SJCRH30 (cell line): Measurements from ENCODE around the gene CEP250. TPM values are rescaled to one million over a fixed set of nuclear protein-coding genes. Genes with fewer than 3 reads are reported as not detected.
A peak's percentile ranks its signal among the peaks of the same experiment; 100 is the strongest.

Source experiments
- DNase-seq, 2 experiments: peaks; one replicate each; pipeline ENCODE4 v3.0.0-alpha.2; 2015 to 2020
- H3K27ac ChIP-seq: fragments of 250-450 bp; sonication (Bioruptor Pico); 2 replicates; pipeline ENCODE4 v1.5.1; 2020; ENCODE audit warnings: mild to moderate bottlenecking, moderate library complexity
- H3K27me3 ChIP-seq: fragments of 250-450 bp; sonication (Bioruptor Pico); 2 replicates; pipeline ENCODE4 v1.5.1; 2020; ENCODE audit warnings: mild to moderate bottlenecking, moderate library complexity
- H3K36me3 ChIP-seq: fragments of 250-450 bp; sonication (Bioruptor Pico); 2 replicates; pipeline ENCODE4 v1.5.1; 2020; ENCODE audit warnings: mild to moderate bottlenecking, moderate library complexity
- H3K4me1 ChIP-seq: fragments of 250-450 bp; sonication (Bioruptor Pico); 2 replicates; pipeline ENCODE4 v1.5.1; 2020; ENCODE audit warnings: mild to moderate bottlenecking, moderate library complexity
- H3K4me3 ChIP-seq: fragments of 250-450 bp; sonication (Bioruptor Pico); 2 replicates; pipeline ENCODE4 v1.5.1; 2020; ENCODE audit warnings: mild to moderate bottlenecking, moderate library complexity
- H3K9me3 ChIP-seq: fragments of 250-450 bp; sonication (Bioruptor Pico); replicated peaks from 2 replicates; pipeline ENCODE4 v1.5.1; 2020; ENCODE audit warnings: mild to moderate bottlenecking, moderate library complexity
- total RNA-seq: library from RNA; depleted of rRNA; stranded (reverse); fragments of >200 nt; shearing (Covaris generic); gene quantifications from 2 replicates; pipeline ENCODE4 v1.2.3, GENCODE V29; 2014; rRNA removed

The CEP250 gene, protein sequence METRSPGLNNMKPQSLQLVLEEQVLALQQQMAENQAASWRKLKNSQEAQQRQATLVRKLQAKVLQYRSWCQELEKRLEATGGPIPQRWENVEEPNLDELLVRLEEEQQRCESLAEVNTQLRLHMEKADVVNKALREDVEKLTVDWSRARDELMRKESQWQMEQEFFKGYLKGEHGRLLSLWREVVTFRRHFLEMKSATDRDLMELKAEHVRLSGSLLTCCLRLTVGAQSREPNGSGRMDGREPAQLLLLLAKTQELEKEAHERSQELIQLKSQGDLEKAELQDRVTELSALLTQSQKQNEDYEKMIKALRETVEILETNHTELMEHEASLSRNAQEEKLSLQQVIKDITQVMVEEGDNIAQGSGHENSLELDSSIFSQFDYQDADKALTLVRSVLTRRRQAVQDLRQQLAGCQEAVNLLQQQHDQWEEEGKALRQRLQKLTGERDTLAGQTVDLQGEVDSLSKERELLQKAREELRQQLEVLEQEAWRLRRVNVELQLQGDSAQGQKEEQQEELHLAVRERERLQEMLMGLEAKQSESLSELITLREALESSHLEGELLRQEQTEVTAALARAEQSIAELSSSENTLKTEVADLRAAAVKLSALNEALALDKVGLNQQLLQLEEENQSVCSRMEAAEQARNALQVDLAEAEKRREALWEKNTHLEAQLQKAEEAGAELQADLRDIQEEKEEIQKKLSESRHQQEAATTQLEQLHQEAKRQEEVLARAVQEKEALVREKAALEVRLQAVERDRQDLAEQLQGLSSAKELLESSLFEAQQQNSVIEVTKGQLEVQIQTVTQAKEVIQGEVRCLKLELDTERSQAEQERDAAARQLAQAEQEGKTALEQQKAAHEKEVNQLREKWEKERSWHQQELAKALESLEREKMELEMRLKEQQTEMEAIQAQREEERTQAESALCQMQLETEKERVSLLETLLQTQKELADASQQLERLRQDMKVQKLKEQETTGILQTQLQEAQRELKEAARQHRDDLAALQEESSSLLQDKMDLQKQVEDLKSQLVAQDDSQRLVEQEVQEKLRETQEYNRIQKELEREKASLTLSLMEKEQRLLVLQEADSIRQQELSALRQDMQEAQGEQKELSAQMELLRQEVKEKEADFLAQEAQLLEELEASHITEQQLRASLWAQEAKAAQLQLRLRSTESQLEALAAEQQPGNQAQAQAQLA (N-terminal part only)
- total RNA-seq, result 37.3 and 39.9 TPM in 2 replicates

DNA sequence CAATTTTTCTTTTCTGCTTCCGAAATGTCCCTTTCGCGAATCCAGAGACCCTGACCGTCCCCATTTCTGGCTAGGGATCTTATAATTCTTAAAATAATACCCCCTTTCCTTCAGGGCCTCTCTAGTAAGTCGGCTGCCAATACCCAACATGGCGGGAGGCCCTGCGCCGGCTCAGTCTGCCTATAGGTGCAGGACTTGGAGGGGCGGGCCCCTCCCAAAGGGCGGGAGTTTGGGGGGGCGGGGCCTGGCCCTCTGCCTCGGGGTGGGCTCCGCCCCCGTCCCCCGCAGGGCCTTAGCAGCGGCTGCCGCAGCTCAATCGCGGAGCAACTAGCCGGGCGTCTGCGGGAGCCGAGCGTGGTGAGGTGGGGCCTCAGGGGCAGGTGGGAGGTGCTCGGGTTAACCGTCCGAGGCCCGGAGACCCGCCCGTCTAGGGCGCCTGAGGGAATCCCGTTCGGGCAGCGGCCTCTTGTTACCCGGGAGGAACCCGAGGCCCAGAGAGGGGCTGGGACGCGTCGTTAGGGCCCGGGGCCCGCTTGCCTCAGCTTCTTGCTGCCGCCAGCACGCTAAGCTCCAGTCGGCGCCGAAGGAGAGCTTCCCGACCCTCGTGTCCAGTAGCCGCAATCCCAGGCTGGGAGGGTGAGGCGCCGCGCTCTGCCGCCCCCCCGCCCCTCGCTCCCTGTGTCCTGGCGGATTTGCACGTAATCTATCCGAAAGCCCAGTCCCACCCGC is at the start of gene CEP250:
Gene CEP250 (plus strand): TSS at position 718 of the 729 bp plus-strand sequence. CDS start 6,770 bp downstream, outside the sequence.
- no peaks in the 10 kb centered on the region for H3K27me3 ChIP-seq
- peak within 1 kb of the TSS; percentile 98 for H3K27ac ChIP-seq
- DNase-seq, result peak; percentile 99
- H3K36me3 ChIP-seq, result no peaks in the 10 kb centered on the region
- no peaks in the 10 kb centered on the region for H3K9me3 ChIP-seq
- H3K4me1 ChIP-seq, result no peaks in the 10 kb centered on the region
- peak within 1 kb of the TSS; percentile 80 for H3K4me3 ChIP-seq

DNA sequence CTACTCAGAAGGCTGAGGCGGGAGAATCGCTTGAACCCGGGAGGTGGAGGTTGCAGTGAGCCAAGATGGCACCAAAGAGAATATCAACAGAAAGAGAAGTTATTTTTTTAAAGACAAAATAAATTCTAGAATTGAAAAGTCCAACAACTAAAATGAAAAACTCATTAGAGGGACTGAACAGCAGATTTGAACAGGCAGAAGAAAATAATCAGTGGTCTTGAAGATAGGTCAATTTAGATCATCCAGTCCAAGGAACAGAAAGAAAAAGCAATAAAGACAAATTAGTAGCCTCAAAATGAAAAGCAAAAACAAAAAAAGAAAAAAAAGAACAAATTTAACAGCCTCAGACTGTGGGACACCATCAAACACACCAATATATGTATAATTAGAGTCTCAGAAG is 49.6 kb upstream of the CEP250 start:
- no peak overlapping the region for H3K4me3 ChIP-seq
- peaks cover 61% of the 10 kb centered on the region for H3K36me3 ChIP-seq
- H3K9me3 ChIP-seq, result no peaks in the 10 kb centered on the region
- H3K27me3 ChIP-seq, result no peaks in the 10 kb centered on the region
- no peak overlapping the region for H3K27ac ChIP-seq
- DNase-seq, result no peak
- peaks cover 1% of the 10 kb centered on the region for H3K4me1 ChIP-seq

DNA sequence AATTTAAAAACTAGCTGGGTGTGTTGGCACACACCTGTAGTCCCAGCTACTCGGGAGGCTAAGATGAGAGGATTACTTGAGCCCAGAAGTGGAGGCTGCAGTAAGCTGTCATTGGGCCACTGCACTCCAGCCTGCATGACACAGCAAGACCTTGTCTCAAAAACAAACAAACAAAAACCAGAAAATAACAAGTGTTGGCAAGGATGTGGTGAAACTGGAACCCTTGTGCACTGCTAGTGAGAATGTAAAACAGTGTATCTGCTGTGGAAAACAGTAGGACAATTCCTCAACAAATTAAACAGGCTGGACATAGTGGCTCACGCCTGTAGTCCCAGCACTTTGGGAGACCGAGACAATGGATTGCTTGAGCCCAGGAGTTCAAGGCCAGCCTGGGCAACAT is 47.1 kb upstream of the CEP250 start:
- no peaks in the 10 kb centered on the region for H3K9me3 ChIP-seq
- no peaks in the 10 kb centered on the region for H3K27me3 ChIP-seq
- H3K4me1 ChIP-seq, result peaks cover 4% of the 10 kb centered on the region
- H3K4me3 ChIP-seq, result no peak overlapping the region
- peaks cover 54% of the 10 kb centered on the region for H3K36me3 ChIP-seq
- DNase-seq, result no peak
- no peak overlapping the region for H3K27ac ChIP-seq

DNA sequence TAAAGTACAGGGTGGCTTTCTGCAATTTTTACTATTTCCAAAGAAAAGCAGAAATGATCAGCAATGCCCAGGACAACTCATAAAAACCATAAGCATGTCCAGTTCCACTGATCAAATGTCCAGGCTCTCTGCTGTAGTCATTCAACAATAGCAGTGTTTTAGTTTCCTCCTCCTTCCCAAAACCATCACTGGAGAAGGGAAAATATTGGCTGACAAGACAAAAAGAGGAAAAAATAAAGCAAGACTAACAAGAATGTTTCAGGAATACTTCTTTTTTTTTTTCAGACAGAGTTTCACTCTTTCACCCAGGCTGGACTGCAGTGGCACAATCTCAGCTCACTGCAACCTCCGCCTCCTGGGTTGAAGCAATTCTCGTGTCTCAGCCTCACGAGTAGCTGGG is 45.9 kb upstream of the CEP250 start:
- no peak for DNase-seq
- Histone ChIP-seq H3K4me3 (no peak overlapping the region), H3K27ac (no peak overlapping the region), H3K4me1 (peaks cover 4% of the 10 kb centered on the region), H3K9me3 (no peaks in the 10 kb centered on the region), H3K36me3 (peaks cover 51% of the 10 kb centered on the region), H3K27me3 (no peaks in the 10 kb centered on the region)

DNA sequence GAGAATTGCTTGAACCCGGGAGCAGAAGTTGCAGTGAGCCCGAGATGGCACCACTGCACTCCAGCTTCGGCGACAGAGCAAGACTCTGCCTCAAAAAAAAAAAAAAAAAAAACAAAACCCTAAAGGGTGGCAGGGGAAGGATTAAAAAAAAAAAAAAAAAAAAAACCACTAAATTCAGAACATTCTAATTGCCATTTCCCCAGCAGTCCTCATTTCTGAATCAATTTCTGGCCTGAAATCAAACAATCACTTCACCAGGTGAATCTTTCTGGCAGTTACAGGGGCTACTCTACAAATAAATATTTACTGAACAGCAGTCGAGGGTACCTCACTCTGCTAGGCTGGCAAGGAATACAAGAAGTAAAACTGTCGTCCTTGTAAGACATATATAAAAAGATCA is 44.8 kb upstream of the CEP250 start:
- Histone ChIP-seq H3K4me3 (peak overlapping the region; percentile 75), H3K9me3 (no peaks in the 10 kb centered on the region)

DNA sequence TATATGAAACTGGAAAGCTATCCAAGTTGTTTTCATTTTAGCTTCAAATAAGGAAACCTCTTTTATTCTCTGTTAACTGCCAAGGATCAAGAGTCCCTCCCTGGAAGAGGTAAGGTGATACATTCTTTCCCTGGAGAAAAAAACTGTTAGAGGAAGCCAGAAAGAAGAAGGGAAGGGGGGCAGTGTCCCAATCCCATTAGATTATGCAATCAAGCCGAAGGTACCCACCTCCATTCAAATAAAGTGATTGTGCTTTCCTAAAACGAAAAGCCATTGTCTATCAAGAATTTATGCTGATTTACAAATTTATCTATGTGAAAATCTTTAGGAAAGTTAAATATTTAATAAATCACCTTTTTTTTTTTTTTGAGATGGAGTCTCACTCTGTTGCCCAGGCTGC is 34.1 kb upstream of the CEP250 start:
- Histone ChIP-seq H3K27ac (no peak overlapping the region), H3K27me3 (peaks cover 11% of the 10 kb centered on the region; the same call in 1 of the 2 replicates), H3K4me3 (no peak overlapping the region), H3K36me3 (no peaks in the 10 kb centered on the region), H3K4me1 (no peaks in the 10 kb centered on the region), H3K9me3 (no peaks in the 10 kb centered on the region)
- DNase-seq, result no peak

More for the DNA sequence above, 44.8 kb upstream of the CEP250 start:
- Histone ChIP-seq H3K36me3 (peaks cover 42% of the 10 kb centered on the region), H3K27me3 (no peaks in the 10 kb centered on the region), H3K4me1 (peaks cover 4% of the 10 kb centered on the region), H3K27ac (no peak overlapping the region)
- no peak for DNase-seq

DNA sequence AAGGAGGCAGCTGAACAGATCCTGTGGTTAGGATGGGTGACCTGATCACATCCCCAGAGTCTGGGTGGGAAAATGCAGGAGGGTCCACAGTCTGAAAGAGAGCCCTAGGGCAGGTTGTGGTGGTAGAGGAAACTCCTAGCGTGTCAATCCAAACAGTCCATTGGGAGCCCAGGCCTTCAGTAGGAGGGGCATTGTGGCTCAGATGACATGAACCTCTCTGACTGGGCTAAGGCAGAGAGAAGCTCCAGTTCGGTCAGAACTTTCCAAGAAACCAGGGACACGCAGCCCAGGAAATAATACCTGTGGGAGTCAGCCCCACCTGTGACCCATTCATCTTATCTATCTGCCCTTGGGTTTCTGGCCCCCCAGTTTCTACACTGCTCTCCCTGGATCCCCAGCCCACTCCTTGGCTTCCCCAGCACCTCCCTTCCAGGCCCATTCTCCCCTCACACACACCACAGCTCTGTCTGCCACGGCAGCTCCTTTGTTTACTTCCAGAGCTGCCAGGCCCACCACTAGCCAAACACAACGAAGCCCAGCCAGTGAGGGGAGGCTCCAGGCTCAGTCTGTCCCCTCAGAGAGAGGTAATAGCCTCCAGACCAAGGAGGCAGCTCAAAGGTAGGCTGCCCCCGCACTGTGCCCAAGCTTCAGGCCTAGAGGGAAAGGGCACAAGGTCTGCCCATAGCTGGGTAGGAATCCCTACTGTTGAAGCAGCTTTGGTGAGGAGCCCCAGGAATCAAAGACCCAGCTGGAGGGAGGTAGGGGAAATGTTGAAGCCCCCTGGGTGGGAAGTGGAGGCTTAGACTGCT is 23.6 kb upstream of the CEP250 start:
- Histone ChIP-seq H3K36me3 (no peaks in the 10 kb centered on the region), H3K27ac (no peak overlapping the region)
- peak; percentile 77 to 81 for DNase-seq

DNA sequence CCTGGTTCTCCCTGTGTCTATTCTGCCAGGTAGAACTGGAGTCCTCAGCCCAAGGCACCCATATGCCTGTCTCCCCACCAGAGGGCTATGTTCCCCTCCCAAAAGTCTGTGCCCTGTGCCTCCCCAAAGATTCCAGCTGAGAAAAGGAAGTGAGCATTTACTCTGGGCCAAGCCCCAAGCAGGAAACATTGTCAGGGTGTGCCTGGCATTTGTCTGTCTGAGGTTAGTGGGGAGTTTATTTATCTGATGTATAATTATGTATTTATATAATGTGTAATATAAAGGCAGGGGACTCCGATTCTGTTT is 23.0 kb upstream of the CEP250 start:
- DNase-seq, result no peak
- H3K4me3 ChIP-seq, result no peak overlapping the region
- no peaks in the 10 kb centered on the region; the same call in 1 of the 2 replicates for H3K27me3 ChIP-seq
- H3K9me3 ChIP-seq, result no peaks in the 10 kb centered on the region
- H3K36me3 ChIP-seq, result no peaks in the 10 kb centered on the region
- H3K27ac ChIP-seq, result no peak overlapping the region
- peaks cover 13% of the 10 kb centered on the region for H3K4me1 ChIP-seq

More for the DNA sequence above, 23.6 kb upstream of the CEP250 start:
- H3K9me3 ChIP-seq, result no peaks in the 10 kb centered on the region
- no peaks in the 10 kb centered on the region; the same call in 1 of the 2 replicates for H3K27me3 ChIP-seq
- H3K4me3 ChIP-seq, result no peak overlapping the region
- H3K4me1 ChIP-seq, result peaks cover 13% of the 10 kb centered on the region

DNA sequence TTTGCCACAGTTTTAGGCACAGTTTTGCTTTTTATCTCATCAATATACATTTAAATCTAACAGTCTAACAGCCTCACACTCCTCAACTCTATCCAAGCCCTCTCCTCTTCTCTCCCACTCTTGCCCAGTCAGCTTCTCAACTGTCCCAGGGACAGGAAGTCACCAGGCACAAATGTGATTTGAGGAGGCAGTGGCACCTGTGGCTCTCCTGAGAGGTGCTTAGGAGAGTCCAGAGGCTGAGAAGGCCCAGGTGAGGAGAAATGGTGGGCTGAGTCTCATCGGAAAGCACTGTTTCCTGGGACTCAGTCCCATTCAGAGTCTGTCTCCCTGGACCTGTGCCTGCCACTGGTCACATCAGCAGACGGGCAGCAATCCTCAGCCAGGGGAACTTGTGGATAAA is 22.1 kb upstream of the CEP250 start:
- DNase-seq, result no peak
- no peaks in the 10 kb centered on the region for H3K36me3 ChIP-seq
- peaks cover 16% of the 10 kb centered on the region for H3K4me1 ChIP-seq
- no peaks in the 10 kb centered on the region for H3K9me3 ChIP-seq
- H3K27ac ChIP-seq, result no peak overlapping the region
- no peaks in the 10 kb centered on the region; the same call in 1 of the 2 replicates for H3K27me3 ChIP-seq
- H3K4me3 ChIP-seq, result no peak overlapping the region

DNA sequence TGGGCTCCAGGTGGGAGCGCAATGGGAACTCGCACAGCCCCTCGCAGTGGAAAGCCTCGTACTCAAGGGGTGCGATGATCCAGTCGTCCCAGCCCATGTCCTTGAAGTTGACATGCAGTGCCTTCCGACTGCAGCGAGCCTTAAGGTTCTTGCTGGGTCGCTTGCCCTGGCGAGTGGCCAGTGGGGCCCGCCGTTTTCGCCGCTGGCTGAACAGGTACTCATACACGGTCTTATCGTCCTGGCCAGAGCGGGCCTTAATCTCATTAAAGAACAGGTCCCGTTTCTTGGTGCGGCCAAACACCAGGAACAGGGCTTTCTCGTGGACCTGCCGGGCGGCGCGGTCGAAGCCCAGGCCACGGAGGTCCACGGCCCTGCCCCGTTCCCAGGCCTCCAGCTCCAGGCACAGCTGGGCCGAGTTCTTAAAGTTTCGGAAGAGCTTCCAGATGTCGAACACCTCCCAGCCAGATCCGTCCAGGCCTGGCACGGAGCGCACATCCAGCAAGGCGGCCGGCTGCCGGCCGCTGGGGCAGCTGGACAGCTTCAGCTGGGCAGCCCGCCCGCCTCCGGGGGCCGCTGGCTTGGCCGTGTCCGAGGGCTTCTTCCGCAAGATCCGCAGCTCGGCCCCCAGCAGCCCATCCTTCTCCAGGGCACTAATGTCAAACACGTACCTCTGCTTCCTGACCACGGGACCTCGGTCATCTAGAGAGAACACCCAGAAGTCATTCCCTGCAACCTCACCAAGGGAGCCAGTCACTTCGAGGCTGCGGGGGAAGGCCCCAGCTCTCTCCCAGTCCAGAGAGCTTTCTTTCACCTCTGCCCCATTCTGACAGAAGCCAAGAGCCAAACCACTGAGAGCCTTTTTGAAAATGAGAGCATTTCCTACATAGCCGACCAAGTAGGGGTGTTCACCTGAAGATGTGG is 21.1 kb upstream of the CEP250 start:
- DNase-seq, result no peak
- H3K27ac ChIP-seq, result no peak overlapping the region
- H3K36me3 ChIP-seq, result no peaks in the 10 kb centered on the region
- H3K27me3 ChIP-seq, result no peaks in the 10 kb centered on the region; the same call in 1 of the 2 replicates
- peaks cover 24% of the 10 kb centered on the region for H3K4me1 ChIP-seq
- H3K9me3 ChIP-seq, result no peaks in the 10 kb centered on the region
- no peak overlapping the region for H3K4me3 ChIP-seq

DNA sequence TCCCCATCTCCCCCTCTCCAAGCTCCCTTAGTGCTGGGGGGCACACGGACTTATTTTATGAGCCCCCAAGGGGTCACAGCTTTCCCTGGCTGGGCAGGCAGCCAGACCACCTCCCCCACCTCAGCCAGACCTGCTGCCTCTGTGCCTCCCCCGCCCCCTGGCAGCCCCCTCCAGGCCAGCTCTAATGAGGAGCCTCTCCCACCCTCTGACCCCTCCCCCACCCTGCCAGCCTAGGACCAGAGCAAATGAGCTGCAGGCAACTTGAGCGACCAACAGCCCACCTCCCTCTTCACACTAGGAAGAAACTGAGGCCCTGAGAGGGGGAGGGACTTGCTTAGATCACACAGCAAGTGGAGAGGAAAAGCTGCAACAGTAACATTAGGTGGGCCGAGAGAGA is 19.2 kb upstream of the CEP250 start:
- Histone ChIP-seq H3K4me3 (no peak overlapping the region), H3K4me1 (peaks cover 25% of the 10 kb centered on the region), H3K27me3 (no peaks in the 10 kb centered on the region; the same call in 1 of the 2 replicates), H3K27ac (no peak overlapping the region), H3K36me3 (no peaks in the 10 kb centered on the region), H3K9me3 (no peaks in the 10 kb centered on the region)
- DNase-seq, result no peak

DNA sequence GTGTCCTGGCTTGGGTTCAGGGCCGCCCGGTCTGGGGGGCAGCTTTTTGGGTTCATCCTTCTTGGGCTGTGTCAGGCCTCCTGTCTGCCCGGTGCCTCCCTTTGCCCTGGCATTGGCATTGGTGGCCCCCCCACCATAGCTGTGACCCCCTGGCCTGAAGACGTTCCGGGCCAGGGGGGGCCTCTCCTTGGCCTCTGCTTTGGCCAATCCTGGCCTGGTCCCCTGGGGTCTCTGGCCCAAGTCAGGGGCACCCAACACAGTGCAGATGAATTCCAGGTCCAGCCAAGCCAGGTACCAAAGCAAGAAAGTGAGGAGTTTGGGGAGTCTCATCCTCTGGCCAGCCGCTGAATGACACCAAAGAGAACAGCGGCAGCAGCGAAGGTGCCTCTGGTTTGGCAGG is 17.8 kb upstream of the CEP250 start:
- Histone ChIP-seq H3K4me1 (peaks cover 13% of the 10 kb centered on the region; the same call in 1 of the 2 replicates), H3K4me3 (no peak overlapping the region)

More for the DNA sequence above, 17.8 kb upstream of the CEP250 start:
- peaks cover 5% of the 10 kb centered on the region; the same call in 1 of the 2 replicates for H3K27me3 ChIP-seq
- no peaks in the 10 kb centered on the region for H3K9me3 ChIP-seq
- no peak overlapping the region for H3K27ac ChIP-seq
- no peak for DNase-seq
- H3K36me3 ChIP-seq, result no peaks in the 10 kb centered on the region
